Measurements from ENCODE around the gene GRIN2B.

- TF ChIP-seq CTCF (IDR thresholded peaks at IDR 0.05; ENCODE audit: insufficient read depth, low read depth, low read length) (no peak), EZH2 (IDR thresholded peaks at IDR 0.05; ENCODE audit: insufficient read depth, low read length) (no peak)
Measured at GRCh38 chr12:13986031-13986430, 4.6 kb upstream of the GRIN2B start.
